GM21381 (cell line): ENCODE data around the gene NISCH.
"Not testable (repeated sequence)": the region's sequence is repeated elsewhere in the genome, so short reads cannot be mapped to it uniquely, and the experiment has no call there.

Experiments used
- ATAC-seq: cut with Tn5 transposase; IDR thresholded peaks from one replicate; pipeline ENCODE4 v1.9.1; 2021; ENCODE audit warnings: mild to moderate bottlenecking, moderate library complexity; ENCODE audit not compliant: unreplicated experiment

The NISCH gene

DNA sequence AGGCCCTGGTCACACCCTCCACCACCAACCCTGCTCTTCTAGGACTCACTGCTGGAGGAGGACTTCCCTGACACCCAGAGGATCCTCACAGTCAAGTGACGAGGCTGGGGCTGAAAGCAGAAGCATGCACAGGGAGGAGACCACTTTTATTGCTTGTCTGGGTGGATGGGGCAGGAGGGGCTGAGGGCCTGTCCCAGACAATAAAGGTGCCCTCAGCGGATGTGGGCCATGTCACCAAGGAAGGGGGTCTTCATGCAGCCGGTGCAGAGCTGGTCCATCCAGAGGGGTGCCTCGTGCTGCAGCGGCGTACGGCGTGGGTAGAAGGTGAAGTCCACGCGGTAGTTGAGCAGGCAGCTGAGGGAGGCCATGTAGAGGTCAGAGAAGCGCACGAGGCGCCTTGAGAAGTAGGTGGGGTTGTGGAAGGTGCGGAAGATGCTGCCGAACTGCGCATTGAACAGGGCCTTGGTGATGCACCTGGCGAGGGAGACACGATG, 68.9 kb downstream of the NISCH start:
- no peak for ATAC-seq

- ATAC-seq: no peak
Measured at GRCh38 chr3:52524752-52525679, 69.6 kb downstream of the NISCH start.

DNA sequence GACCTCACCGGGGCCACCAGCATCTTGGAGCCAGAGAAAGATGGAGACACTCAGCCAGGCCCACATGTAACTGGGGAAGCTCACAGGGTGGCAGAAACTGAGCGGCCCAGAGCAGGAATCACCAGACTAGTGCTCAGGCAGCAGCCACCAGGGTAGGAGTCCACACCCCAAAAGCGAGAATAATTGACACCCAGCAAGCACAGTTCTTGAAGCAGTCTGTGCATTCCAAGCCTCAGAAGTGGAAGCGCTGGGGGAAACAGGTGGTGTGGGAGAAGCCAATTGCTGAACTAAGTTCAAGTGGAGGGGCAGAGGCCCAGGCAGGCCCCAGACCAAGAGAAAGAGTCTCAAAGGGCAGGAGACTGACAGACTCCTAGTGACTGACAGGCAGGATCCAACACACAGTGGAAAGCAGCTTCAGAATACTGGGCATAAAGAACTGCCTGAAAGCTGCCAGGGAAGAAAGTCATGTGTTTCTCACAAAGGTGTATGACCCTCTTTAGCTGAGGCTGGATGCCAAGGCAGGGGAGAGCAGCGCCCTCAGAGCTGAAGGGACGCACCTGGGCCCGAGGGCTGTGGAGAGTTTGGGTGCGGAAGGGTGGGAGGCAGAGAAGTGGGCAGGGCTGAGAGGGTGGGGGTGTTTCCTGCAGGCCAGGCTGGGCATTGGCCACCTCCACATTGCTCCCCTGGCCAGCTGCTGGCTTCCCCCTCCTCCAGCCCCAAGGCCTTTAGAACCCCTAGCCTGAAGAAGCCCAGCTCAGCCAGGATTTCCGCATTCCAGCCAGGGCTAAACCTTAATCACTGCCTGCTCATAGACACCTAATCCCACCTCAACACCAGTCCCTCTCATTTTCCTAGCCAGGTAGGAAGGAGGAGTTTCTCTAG, 70.5 kb downstream of the NISCH start:
- no peak for ATAC-seq

- ATAC-seq: not testable (repeated sequence)
Measured at GRCh38 chr3:52526671-52527038, 71.3 kb downstream of the NISCH start.

GRCh38 chr3:52527039-52527731, 71.8 kb downstream of the NISCH start:
- ATAC-seq: no peak

DNA sequence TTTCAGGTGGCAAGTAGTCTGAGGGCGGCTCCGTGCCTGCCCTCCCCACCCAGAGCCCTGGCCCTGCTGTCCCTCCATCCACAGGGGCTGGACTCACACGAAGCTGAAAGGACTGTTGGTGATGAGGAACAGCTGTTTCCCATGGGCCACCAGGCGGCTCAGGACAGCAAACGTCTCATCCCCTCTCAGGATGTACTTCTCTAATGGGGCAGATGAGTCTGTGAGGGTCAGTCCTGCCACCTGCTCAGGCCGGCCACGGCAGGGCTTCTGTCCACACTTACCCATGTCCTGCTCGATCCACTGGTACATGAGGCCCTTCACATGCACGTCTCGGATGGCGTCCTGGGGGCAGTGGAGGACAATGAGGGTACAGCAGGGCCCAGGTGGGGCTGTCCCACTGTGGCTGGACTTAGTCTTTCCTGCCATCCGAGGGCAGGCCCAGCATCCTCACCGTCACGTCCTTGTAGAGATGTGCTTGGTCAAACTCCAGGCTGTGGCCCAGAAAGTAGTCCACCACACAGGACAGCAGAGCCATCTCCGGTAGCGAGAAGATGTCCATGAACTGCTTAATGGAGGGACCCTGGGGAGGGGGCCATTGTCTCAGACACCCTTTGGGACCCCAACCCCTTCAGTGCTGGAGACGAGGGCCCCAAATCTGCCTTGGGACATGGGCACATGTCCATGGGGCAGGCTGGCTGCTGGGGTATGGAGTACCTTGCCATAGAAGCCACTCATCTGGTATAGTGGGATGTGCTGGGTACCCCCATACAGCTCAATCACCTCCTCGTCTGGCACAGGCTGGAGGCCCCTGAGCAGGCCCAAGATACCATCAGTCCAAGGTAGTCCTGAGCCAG, 72.6 kb downstream of the NISCH start:
- ATAC-seq: no peak

DNA sequence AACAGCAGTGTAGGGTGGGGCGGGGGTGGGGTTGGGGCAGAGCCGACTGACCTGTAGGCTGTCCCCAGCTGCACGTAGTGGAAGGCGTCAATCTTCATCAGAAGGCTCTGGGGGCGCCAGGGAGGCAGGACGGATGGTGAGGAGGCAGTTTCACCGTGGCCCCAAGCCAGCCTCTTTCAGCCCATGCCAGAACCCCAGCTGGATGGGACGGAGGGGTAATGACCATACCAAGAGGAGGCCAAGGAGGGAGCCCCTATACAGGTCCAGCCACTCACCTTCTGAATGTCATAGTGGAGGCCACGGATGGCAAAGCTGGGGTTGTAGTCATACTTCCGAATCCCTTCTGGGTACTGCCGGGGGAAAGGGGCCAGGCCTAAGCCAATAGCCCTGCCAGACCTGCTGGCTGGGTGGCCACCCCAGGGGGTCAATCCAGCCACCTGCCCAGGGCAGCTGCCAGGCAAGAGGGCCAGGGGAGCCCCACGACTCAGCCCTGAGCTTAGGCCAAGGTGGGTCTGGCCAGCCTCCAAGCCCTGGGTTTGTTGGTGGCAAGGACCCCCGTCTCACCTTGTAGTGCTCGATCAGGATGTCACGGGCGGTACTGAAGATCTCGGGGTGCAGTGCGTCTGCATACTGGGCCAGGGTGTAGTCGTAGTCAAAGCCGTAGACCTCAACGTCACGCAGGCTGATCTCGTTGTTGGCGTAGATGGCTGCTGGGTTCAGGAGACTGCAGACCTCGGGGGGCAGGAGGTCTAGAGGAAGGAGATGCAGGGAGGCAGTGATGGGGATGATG, 73.4 kb downstream of the NISCH start:
- no peak for ATAC-seq

GRCh38 chr3:52529376-52530333, 74.3 kb downstream of the NISCH start:
- ATAC-seq: no peak

- ATAC-seq: no peak
Measured at GRCh38 chr3:52530918-52531826, 75.8 kb downstream of the NISCH start.

- ATAC-seq: no peak
Measured at GRCh38 chr3:52531860-52532516, 76.6 kb downstream of the NISCH start.

GRCh38 chr3:52532517-52532837, 77.1 kb downstream of the NISCH start:
- ATAC-seq: no peak

GRCh38 chr3:52532838-52533622, 77.6 kb downstream of the NISCH start:
- ATAC-seq: no peak

GRCh38 chr3:52533623-52534280, 78.3 kb downstream of the NISCH start, which contains the start of gene NT5DC2:
NT5DC2 (minus strand) TSS chr3:52533857; CDS start chr3:52533737, 120 bp downstream.
- peak; percentile 32 for ATAC-seq

DNA sequence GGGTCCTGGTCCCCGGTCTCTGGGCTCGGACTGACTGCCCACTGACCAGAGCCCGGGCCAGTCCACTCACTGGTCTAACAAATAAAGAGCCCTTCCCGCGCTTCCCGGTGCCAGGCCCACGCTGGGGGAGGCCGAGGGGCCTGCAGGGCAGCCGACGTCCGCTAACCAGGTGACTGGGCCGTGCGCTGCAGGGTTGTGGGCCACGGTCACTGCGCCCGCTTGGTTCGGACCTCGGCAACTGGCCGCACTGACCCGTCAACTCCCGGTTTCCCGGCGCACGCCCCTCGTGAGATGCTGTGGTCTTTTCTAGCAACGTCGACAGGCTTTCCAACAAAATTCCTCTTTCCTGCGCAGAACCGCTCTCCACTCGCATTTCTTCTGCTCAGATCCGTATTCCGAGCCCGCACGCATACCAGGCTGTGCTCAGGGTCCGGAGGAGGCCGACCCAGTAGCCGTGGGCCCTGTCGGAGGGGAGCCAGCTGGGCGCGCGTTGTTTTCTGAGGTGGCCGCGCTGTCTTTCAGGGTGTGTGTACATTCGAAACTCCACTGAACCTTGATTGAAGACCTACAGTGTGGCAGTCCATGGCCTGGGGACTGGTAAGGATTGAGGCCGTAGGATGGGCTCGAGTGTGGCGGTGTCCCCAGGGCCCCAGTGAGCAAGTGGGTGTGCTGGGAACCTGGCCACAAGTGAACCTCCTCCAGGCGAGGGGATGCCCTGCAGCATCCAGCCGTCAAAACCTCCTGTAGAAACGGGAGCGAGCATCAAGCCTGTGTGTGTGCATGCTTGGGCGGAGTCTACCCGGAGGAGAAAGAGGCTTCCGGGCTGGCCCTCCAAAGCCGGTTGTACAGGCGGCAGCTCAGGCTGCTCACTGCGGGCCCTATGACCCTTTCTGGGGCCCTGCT, 79.1 kb downstream of the NISCH start:
- no peak for ATAC-seq
